Parathyroid adenoma (tissue), 2 donors: ENCODE measurements around the gene SGCG.
A peak's percentile ranks its signal among the peaks of the same experiment; 100 is the strongest.

Experiments used
- H2AFZ ChIP-seq: fragments of 300-600 bp; sonication (generic); one replicate; pipeline ENCODE4 v1.7.0; 2017; ENCODE audit warnings: antibody characterized with exemption, mild to moderate bottlenecking
- H3K27ac ChIP-seq: fragments of 300-600 bp; sonication (generic); one replicate; pipeline ENCODE4 v1.7.0; 2017
- H3K27me3 ChIP-seq: fragments of 300-600 bp; sonication (generic); one replicate; pipeline ENCODE4 v1.7.0; 2017; ENCODE audit warnings: low read length; ENCODE audit not compliant: control insufficient read depth, insufficient read depth
- H3K36me3 ChIP-seq: fragments of 300-600 bp; sonication (generic); one replicate; pipeline ENCODE4 v1.7.0; 2017; ENCODE audit warnings: low read length; ENCODE audit not compliant: control insufficient read depth, insufficient read depth
- H3K4me1 ChIP-seq: fragments of 300-600 bp; sonication (generic); one replicate; pipeline ENCODE4 v1.7.0; 2017; ENCODE audit warnings: control low read depth
- H3K4me2 ChIP-seq: fragments of 300-600 bp; sonication (generic); one replicate; pipeline ENCODE4 v1.7.0; 2017; ENCODE audit warnings: low read length
- H3K4me3 ChIP-seq: fragments of 300-600 bp; sonication (generic); one replicate; pipeline ENCODE4 v1.7.0; 2017; ENCODE audit warnings: low read depth, low read length
- H3K79me2 ChIP-seq: fragments of 300-600 bp; sonication (generic); one replicate; pipeline ENCODE4 v1.7.0; 2017; ENCODE audit warnings: control low read depth
- H3K9ac ChIP-seq: fragments of 300-600 bp; sonication (generic); one replicate; pipeline ENCODE4 v1.7.0; 2017; ENCODE audit warnings: mild to moderate bottlenecking
- H3K9me3 ChIP-seq: fragments of 300-600 bp; sonication (generic); one replicate; pipeline ENCODE4 v1.7.0; 2017; ENCODE audit warnings: low read length; ENCODE audit not compliant: control insufficient read depth
- TF ChIP-seq, protein P1 (sequence below): fragments of 300-600 bp; sonication (generic); IDR thresholded peaks from one replicate; pipeline ENCODE4 v1.7.0; 2017; ENCODE audit warnings: antibody characterized with exemption, mild to moderate bottlenecking
- donor health status: primary hyperparathyroidism.

The SGCG gene

DNA sequence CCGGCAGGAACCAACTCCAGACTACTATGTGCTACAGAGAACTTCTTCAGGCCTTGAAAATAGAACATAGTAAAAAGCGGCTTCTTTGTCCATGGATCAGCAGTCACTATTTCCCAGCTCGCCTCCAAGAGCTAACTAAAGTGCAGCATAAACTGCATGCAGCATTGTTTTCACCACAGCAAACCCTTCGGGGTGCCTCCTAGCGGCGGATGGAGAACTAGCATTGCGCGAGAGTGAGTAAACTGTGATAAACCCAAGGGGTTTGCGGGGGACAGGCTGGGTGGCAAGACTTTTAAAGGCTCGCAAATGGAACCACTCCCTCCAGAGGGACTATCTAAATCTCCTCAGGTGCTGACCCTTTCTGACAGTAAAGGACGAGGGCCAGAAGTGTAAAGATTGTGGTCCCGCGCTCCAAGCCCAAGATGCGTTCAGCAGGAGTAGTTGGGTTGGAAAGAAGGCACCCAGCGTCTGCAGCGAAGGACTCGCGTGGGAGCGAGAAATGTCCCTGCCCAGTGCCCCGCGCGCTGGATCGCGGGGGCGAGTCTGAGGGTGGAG lies 21.5 kb upstream of the SGCG start:
- no peaks in the 10 kb centered on the region for H3K79me2 ChIP-seq
- H3K4me3 ChIP-seq: peak overlapping the region; percentile 60
- TF ChIP-seq, protein P1, sequence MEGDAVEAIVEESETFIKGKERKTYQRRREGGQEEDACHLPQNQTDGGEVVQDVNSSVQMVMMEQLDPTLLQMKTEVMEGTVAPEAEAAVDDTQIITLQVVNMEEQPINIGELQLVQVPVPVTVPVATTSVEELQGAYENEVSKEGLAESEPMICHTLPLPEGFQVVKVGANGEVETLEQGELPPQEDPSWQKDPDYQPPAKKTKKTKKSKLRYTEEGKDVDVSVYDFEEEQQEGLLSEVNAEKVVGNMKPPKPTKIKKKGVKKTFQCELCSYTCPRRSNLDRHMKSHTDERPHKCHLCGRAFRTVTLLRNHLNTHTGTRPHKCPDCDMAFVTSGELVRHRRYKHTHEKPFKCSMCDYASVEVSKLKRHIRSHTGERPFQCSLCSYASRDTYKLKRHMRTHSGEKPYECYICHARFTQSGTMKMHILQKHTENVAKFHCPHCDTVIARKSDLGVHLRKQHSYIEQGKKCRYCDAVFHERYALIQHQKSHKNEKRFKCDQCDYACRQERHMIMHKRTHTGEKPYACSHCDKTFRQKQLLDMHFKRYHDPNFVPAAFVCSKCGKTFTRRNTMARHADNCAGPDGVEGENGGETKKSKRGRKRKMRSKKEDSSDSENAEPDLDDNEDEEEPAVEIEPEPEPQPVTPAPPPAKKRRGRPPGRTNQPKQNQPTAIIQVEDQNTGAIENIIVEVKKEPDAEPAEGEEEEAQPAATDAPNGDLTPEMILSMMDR: peak; percentile 33
- H3K36me3 ChIP-seq: no peaks in the 10 kb centered on the region
- no peaks in the 10 kb centered on the region for H3K9me3 ChIP-seq
- H3K9ac ChIP-seq: no peak overlapping the region
- peak overlapping the region; percentile 70 for H2AFZ ChIP-seq
- peak overlapping the region; percentile 93 for H3K4me2 ChIP-seq
- no peaks in the 10 kb centered on the region for H3K27me3 ChIP-seq
- H3K27ac ChIP-seq: no peak overlapping the region
- H3K4me1 ChIP-seq: no peaks in the 10 kb centered on the region

DNA sequence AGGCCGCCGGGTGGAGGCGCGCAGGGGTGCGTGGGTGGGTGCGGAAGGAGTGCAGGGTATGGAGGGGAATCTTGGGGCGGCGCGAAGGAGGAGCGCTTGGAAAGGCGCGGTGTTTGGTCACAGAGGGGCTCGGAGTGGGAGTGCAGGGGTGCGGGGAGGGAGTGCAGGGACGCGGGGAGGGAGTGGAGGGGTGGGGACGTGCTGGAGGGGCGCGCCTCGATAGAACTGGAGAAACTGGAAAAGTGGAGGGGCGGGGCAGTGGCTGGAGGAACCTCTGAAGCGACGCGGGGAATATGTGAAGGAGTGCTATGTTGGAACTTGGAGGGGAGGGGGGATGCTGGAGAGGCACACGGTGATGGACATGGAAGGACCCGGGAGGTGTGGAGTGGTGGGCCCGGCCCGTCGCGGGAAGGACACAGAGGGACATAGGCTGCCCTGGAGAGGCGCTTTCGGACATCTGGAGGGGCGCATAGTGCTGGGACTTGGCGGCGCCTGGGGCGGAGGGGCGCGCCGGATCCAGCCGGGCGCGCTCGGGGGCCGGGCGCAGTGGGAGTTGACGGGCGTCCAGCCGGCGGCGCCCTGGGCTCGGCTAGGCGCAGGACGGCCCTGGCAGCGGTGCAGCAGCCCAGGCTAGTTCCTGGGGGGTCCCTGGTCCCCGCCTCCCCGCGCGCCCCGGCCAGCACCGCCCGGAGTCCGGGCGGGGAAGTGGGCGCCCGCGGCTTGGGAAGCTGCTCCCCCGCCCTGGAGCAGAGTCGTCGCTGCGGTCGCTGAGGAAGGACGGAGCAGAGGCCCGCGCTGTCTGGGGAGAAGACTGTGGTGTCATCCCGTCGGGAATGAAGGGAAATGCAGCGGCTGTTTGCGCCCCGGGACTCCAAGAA lies 20.8 kb upstream of the SGCG start:
- TF ChIP-seq, protein P1: no peak
- no peaks in the 10 kb centered on the region for H3K79me2 ChIP-seq
- H3K9ac ChIP-seq: no peak overlapping the region
- peak overlapping the region; percentile 93 for H3K4me2 ChIP-seq
- no peaks in the 10 kb centered on the region for H3K36me3 ChIP-seq
- no peak overlapping the region for H3K27ac ChIP-seq
- H3K4me3 ChIP-seq: peak overlapping the region; percentile 60
- H3K4me1 ChIP-seq: no peaks in the 10 kb centered on the region
- no peaks in the 10 kb centered on the region for H3K9me3 ChIP-seq
- peak overlapping the region; percentile 70 for H2AFZ ChIP-seq
- H3K27me3 ChIP-seq: no peaks in the 10 kb centered on the region

DNA sequence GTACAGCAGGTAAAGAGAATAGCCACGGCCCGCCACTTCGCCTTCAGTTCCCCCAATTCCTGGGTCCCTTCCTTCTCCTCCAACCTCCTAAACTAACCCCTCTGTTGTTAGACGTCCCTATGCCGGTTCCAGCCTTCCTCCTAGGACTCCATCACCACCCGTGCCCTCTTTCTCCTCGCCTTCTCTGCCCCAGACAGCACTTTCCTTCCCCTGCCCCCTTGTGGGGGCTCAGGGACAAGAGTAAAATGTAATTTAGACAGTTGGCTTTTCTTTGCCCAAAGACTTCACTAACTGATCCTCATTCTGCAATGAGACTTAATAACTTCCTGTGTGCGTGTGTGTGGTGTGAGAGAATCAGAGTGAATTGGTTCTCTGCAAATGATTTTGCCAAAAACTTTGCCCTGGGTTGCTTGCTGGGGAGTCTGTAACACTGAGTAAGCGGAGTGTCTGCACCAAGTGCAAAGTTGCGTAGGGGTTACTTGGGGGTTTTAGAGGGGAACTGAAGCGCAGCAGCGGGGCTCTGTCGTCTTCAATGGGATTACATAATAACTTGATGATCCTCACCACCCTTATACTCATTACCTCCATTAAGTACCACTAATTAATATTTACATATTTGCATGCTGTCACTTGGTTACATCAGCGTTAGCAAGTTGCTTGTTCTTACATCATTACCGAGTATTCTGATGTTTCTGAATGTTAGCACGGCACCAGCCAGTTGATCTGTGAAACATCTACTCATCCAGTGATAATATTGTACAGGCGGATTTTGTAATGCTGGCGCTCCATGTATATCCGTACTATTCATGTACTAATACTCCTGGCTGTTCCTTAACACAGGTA lies 19.9 kb upstream of the SGCG start:
- Histone ChIP-seq H3K79me2 (no peaks in the 10 kb centered on the region), H3K4me2 (peak overlapping the region; percentile 93), H3K4me1 (no peaks in the 10 kb centered on the region), H3K27ac (no peak overlapping the region), H3K27me3 (no peaks in the 10 kb centered on the region), H3K36me3 (no peaks in the 10 kb centered on the region), H2AFZ (peak overlapping the region; percentile 53), H3K9me3 (no peaks in the 10 kb centered on the region), H3K9ac (no peak overlapping the region), H3K4me3 (peak overlapping the region; percentile 60)
- TF ChIP-seq, protein P1: no peak

DNA sequence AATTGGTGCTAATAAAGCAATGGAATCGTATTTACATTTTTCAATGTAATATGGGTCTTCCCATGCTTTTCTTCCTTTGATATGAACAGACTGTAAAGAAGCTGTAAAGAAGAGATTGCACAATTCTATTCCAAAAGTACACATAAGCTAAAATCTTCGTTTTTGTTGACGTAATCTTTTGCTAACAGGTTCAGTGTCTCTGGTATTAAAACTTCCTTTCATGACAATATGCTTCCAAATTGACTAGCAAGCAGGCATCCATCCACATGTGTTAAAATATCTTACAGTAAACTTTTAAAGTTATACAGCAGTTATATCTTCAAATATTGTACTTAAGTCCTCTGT lies 19.3 kb upstream of the SGCG start:
- Histone ChIP-seq H3K9me3 (no peaks in the 10 kb centered on the region), H2AFZ (no peak overlapping the region), H3K36me3 (no peaks in the 10 kb centered on the region), H3K4me1 (no peaks in the 10 kb centered on the region), H3K9ac (no peak overlapping the region), H3K27me3 (no peaks in the 10 kb centered on the region), H3K4me3 (no peak overlapping the region), H3K79me2 (no peaks in the 10 kb centered on the region), H3K27ac (no peak overlapping the region), H3K4me2 (no peak overlapping the region)
- TF ChIP-seq, protein P1: no peak
